Measurements from ENCODE around the gene OASL. TPM values are rescaled to one million over a fixed set of nuclear protein-coding genes. Genes with fewer than 3 reads are reported as not detected.

The OASL gene
- polyA plus RNA-seq, 3 donors: 9.9 to 14.9 (median 13.4) TPM

DNA sequence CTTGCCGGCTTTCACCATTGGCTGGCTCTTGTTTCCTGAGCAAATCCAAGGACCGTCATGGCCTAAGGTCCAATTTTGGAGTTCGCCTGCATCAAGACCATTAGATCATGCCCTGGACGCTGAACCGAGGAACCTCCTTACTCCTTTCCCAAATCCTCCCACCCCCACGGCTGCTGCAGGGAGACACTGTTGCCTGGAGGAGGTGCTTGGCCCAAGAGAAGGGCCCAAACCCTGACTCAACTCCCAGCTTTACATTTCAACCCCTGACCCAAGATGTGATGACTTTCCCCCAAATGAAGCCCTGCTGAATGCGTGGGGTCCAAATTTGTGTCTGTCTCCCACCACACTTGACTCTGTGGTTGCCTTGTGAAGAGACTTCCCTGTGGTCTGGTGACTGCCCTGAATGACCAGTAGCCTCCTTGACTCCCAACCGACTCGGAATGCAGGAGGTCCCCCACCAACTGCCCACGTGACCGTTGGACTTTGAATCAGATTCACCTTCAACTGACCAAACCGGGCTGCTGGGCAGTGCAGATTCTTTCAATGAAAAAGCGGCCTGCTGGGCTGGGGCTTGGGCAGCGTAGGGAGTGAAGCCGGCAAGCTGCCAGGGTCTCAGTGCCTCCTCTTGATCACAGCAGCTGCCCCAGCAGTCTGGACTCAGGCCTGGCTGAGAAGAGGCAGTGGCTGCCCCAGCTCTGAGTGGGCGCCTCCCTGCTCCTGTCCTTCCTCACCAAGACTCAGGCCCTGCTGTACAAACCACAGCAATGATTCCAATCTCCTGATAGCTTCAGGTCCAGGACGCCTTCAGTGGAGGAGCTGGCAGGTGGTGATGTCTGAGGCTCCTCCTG is 46.7 kb upstream of the OASL start:
- Mint-ChIP-seq H3K36me3 (no peaks in the 10 kb centered on the region), H3K4me1 (peaks cover 25% of the 10 kb centered on the region)
- intact Hi-C loops (cut with micrococcal nuclease): no loop called here

DNA sequence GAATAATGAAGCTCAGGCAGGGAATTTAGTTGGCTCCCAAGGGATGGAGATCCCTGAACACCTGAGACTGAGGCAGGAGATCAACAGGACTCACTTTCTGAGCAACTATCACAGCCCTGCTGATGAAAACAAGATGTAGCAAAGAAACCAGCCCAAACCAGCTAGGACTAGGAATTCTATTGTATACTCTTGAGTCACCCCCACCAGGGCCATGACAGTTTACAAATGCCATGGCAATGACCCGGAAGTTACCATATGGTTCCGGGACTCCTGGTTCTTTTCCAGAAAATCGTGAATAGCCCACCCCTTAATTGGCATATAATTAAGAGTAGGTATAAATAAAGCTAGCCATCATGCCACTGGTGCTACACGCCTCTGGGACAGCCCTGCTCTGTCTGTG is 46.0 kb upstream of the OASL start:
- H2AFZ ChIP-seq (ENCODE audit: insufficient read depth, low read depth, low read length, poor library complexity, severe bottlenecking): no peak overlapping the region
- no peak for DNase-seq
- H3K36me3 Mint-ChIP-seq: no peaks in the 10 kb centered on the region
- H3K4me3 Mint-ChIP-seq: no peak overlapping the region
- H3K9me3 ChIP-seq (replicated peaks in 1 of 2; ENCODE audit: control insufficient read depth in 1 of 2, insufficient read depth in 1 of 2, low read length in 2 of 2): no peaks in the 10 kb centered on the region
- H3K4me2 ChIP-seq (replicated peaks; ENCODE audit: extremely low read depth, low read length, poor library complexity, severe bottlenecking): no peak overlapping the region
- H3K79me2 ChIP-seq (ENCODE audit: insufficient read depth, low read length): no peaks in the 10 kb centered on the region
- no peaks in the 10 kb centered on the region for H4K20me1 ChIP-seq (ENCODE audit: insufficient read depth, low read length)
- H3K4me3 ChIP-seq (replicated peaks in 1 of 3; ENCODE audit: low read depth in 2 of 3, low read length in 3 of 3): no peak overlapping the region
- peaks cover 0 to 5% (median 3%) of the 10 kb centered on the region in 3 donors for H3K27me3 Mint-ChIP-seq (ENCODE audit: low read depth in 3 of 3)
- no peaks in the 10 kb centered on the region for H3K9me3 Mint-ChIP-seq
- H3K36me3 ChIP-seq (replicated peaks in 1 of 2; ENCODE audit: control insufficient read depth in 1 of 2, insufficient read depth in 2 of 2, low read length in 2 of 2): no peaks in the 10 kb centered on the region
- H3K27ac ChIP-seq (ENCODE audit: low read depth in 1 of 2, low read length in 2 of 2): no peak overlapping the region
- no peaks in the 10 kb centered on the region for H3K27me3 ChIP-seq (ENCODE audit: control insufficient read depth in 2 of 2, insufficient read depth in 2 of 2, low read length in 2 of 2)
- H3K4me1 ChIP-seq (ENCODE audit: control insufficient read depth in 1 of 2, insufficient read depth in 2 of 2, low read length in 2 of 2): peaks cover 12 to 18% of the 10 kb centered on the region in 2 donors
- TF ChIP-seq, protein P1, sequence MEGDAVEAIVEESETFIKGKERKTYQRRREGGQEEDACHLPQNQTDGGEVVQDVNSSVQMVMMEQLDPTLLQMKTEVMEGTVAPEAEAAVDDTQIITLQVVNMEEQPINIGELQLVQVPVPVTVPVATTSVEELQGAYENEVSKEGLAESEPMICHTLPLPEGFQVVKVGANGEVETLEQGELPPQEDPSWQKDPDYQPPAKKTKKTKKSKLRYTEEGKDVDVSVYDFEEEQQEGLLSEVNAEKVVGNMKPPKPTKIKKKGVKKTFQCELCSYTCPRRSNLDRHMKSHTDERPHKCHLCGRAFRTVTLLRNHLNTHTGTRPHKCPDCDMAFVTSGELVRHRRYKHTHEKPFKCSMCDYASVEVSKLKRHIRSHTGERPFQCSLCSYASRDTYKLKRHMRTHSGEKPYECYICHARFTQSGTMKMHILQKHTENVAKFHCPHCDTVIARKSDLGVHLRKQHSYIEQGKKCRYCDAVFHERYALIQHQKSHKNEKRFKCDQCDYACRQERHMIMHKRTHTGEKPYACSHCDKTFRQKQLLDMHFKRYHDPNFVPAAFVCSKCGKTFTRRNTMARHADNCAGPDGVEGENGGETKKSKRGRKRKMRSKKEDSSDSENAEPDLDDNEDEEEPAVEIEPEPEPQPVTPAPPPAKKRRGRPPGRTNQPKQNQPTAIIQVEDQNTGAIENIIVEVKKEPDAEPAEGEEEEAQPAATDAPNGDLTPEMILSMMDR (IDR thresholded peaks at IDR 0.05): no peak
- intact Hi-C loops (cut with micrococcal nuclease): no loop called here
- peaks cover 25% of the 10 kb centered on the region for H3K4me1 Mint-ChIP-seq
- H3K9ac ChIP-seq (ENCODE audit: insufficient read depth, low read length, poor library complexity, severe bottlenecking): no peak overlapping the region
- peak overlapping the region in 2 of 7 donors; percentile 23 to 37 for H3K27ac Mint-ChIP-seq
- 100% methylated on average over 1 of the region's 4 CpGs for WGBS (ENCODE audit: insufficient coverage)

More for the DNA sequence above, 46.7 kb upstream of the OASL start:
- Mint-ChIP-seq H3K27me3 (ENCODE audit: low read depth in 3 of 3) (peaks cover 0 to 6% (median 3%) of the 10 kb centered on the region in 3 donors), H3K9me3 (no peaks in the 10 kb centered on the region), H3K27ac (peak overlapping the region in 1 of 7 donors; percentile 23), H3K4me3 (no peak overlapping the region)
- Histone ChIP-seq H4K20me1 (ENCODE audit: insufficient read depth, low read length) (no peaks in the 10 kb centered on the region), H3K4me2 (replicated peaks; ENCODE audit: extremely low read depth, low read length, poor library complexity, severe bottlenecking) (no peak overlapping the region), H3K27me3 (ENCODE audit: control insufficient read depth in 2 of 2, insufficient read depth in 2 of 2, low read length in 2 of 2) (no peaks in the 10 kb centered on the region), H3K9ac (ENCODE audit: insufficient read depth, low read length, poor library complexity, severe bottlenecking) (no peak overlapping the region), H3K79me2 (ENCODE audit: insufficient read depth, low read length) (no peaks in the 10 kb centered on the region), H3K9me3 (replicated peaks in 1 of 2; ENCODE audit: control insufficient read depth in 1 of 2, insufficient read depth in 1 of 2, low read length in 2 of 2) (no peaks in the 10 kb centered on the region), H3K4me3 (replicated peaks in 1 of 3; ENCODE audit: low read depth in 2 of 3, low read length in 3 of 3) (no peak overlapping the region), H3K27ac (ENCODE audit: low read depth in 1 of 2, low read length in 2 of 2) (no peak overlapping the region), H3K36me3 (replicated peaks in 1 of 2; ENCODE audit: control insufficient read depth in 1 of 2, insufficient read depth in 2 of 2, low read length in 2 of 2) (no peaks in the 10 kb centered on the region), H3K4me1 (ENCODE audit: control insufficient read depth in 1 of 2, insufficient read depth in 2 of 2, low read length in 2 of 2) (peaks cover 12 to 18% of the 10 kb centered on the region in 2 donors), H2AFZ (ENCODE audit: insufficient read depth, low read depth, low read length, poor library complexity, severe bottlenecking) (no peak overlapping the region)
- no peak for DNase-seq
- WGBS (ENCODE audit: insufficient coverage): 98% methylated on average over 15 of the region's 17 CpGs
- TF ChIP-seq, protein P1 (IDR thresholded peaks at IDR 0.05): no peak

Measured in CD14-positive monocyte (primary cell).